ENCODE results near the gene RAB30.

DNA sequence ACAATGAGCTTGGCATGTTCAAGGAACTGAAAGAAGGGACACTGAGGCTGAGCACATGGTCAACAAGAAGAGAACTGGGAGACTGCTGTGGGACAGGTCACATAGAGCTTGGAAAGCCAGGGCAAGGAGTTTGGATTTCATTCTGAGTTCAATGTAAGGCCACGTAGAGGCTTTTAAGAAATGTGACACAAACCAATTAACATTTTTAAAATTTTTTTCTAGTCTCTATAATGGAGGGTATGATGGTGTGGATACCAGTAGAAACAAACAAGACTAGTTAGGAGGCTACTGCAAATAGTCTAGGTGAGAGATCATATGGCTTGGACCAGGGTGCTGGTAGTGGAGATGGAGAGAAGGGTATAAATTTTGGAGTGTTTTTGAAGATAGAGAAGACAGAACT lies 56.7 kb downstream of the RAB30 start:
- TF ChIP-seq, protein P1, sequence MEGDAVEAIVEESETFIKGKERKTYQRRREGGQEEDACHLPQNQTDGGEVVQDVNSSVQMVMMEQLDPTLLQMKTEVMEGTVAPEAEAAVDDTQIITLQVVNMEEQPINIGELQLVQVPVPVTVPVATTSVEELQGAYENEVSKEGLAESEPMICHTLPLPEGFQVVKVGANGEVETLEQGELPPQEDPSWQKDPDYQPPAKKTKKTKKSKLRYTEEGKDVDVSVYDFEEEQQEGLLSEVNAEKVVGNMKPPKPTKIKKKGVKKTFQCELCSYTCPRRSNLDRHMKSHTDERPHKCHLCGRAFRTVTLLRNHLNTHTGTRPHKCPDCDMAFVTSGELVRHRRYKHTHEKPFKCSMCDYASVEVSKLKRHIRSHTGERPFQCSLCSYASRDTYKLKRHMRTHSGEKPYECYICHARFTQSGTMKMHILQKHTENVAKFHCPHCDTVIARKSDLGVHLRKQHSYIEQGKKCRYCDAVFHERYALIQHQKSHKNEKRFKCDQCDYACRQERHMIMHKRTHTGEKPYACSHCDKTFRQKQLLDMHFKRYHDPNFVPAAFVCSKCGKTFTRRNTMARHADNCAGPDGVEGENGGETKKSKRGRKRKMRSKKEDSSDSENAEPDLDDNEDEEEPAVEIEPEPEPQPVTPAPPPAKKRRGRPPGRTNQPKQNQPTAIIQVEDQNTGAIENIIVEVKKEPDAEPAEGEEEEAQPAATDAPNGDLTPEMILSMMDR (conservative IDR thresholded peaks at IDR 0.05 in 1 of 2, IDR thresholded peaks at IDR 0.05 in 1 of 2; ENCODE audit: extremely low read depth in 1 of 2, insufficient read depth in 1 of 2, low read depth in 1 of 2, low read length in 2 of 2) = no peak
- TF ChIP-seq EZH2 (IDR thresholded peaks at IDR 0.05; ENCODE audit: borderline replicate concordance, low read length) = no peak

Measured in mammary epithelial cell (primary cell).